Keratinocyte (primary cell): ENCODE measurements around the gene TRPT1. TPM values are rescaled to one million over a fixed set of nuclear protein-coding genes. Genes with fewer than 3 reads are reported as not detected.

Source experiments
- DNase-seq: peaks from one replicate; pipeline ENCODE4 v3.0.0-alpha.2; 2011; ENCODE audit warnings: low read depth, missing footprints, low spot score
- FAIRE-seq: peaks from 2 replicates; lab custom pipeline; 2011; peaks lifted over from hg19 to GRCh38; lab: Jason Lieb, UNC
- H2AFZ ChIP-seq: 2 replicates; pipeline ENCODE4 v1.6.0; 2012; ENCODE audit warnings: low read length, control low read depth, inconsistent platforms; ENCODE audit not compliant: control insufficient read depth
- H3K27ac ChIP-seq: 2 replicates; pipeline ENCODE4 v1.5.1; 2011; ENCODE audit warnings: low read length; ENCODE audit not compliant: control insufficient read depth, insufficient read depth
- H3K27me3 ChIP-seq: 3 replicates; pipeline ENCODE4 v1.6.0; 2011; ENCODE audit warnings: low read length; ENCODE audit not compliant: control insufficient read depth, insufficient read depth; ENCODE audit errors: extremely low read depth
- H3K36me3 ChIP-seq, 2 experiments: 2 replicates in 1 of 2; 3 replicates in 1 of 2; pipeline ENCODE4 v1.5.1; 2011; ENCODE audit warnings: low read length in 2 of 2, mild to moderate bottlenecking in 1 of 2; ENCODE audit not compliant: control insufficient read depth in 2 of 2, insufficient read depth in 2 of 2; ENCODE audit errors: extremely low read depth in 1 of 2
- H3K4me1 ChIP-seq: 3 replicates; pipeline ENCODE4 v1.5.1; 2011; ENCODE audit warnings: low read length; ENCODE audit not compliant: control insufficient read depth, insufficient read depth; ENCODE audit errors: extremely low read depth
- H3K4me2 ChIP-seq: 3 replicates; pipeline ENCODE4 v1.6.0; 2011; ENCODE audit warnings: low read depth, low read length; ENCODE audit not compliant: control insufficient read depth, insufficient read depth; ENCODE audit errors: extremely low read depth
- H3K4me3 ChIP-seq, 3 experiments: fragments of 200-600 bp in 1 of 3; sonication (generic) in 1 of 3; 2 replicates in 2 of 3; 3 replicates in 1 of 3; pipeline ENCODE4 v1.5.1; 2011 to 2016; ENCODE audit warnings: low read length in 3 of 3, mild to moderate bottlenecking in 3 of 3, control low read depth in 2 of 3, inconsistent platforms in 1 of 3, low read depth in 1 of 3, mixed read lengths in 1 of 3, mixed run types in 1 of 3, moderate library complexity in 1 of 3; ENCODE audit not compliant: control insufficient read depth in 2 of 3, insufficient read depth in 2 of 3; ENCODE audit errors: extremely low read depth in 1 of 3
- H3K79me2 ChIP-seq: 2 replicates; pipeline ENCODE4 v1.6.0; 2012; ENCODE audit warnings: low read length; ENCODE audit not compliant: control insufficient read depth, insufficient read depth
- H3K9ac ChIP-seq: 3 replicates; pipeline ENCODE4 v1.6.0; 2011; ENCODE audit warnings: low read length; ENCODE audit not compliant: control insufficient read depth, insufficient read depth; ENCODE audit errors: extremely low read depth
- H3K9me1 ChIP-seq: 3 replicates; pipeline ENCODE4 v1.6.0; 2011; ENCODE audit warnings: low read length; ENCODE audit not compliant: control insufficient read depth, insufficient read depth; ENCODE audit errors: extremely low read depth
- H3K9me3 ChIP-seq: 2 replicates; pipeline ENCODE4 v1.5.1; 2012; ENCODE audit warnings: low read depth, low read length; ENCODE audit not compliant: control insufficient read depth
- H4K20me1 ChIP-seq: 3 replicates; pipeline ENCODE4 v1.6.0; 2011; ENCODE audit warnings: low read length; ENCODE audit not compliant: control insufficient read depth, insufficient read depth; ENCODE audit errors: extremely low read depth
- EZH2 ChIP-seq: IDR thresholded peaks from one replicate; pipeline ENCODE4 v1.6.1; 2012; ENCODE audit warnings: inconsistent platforms, mild to moderate bottlenecking, low read length, moderate library complexity
- dilution Hi-C: fragments of 300-500 bp; cut with MboI; formaldehyde crosslinking; loops from one replicate; pipeline ENCODE4 v1.7.0; 2020; ENCODE audit warnings: low sequenced_read_pairs; ENCODE audit not compliant: extremely low pct_ligation_motif_present
- polyA plus RNA-seq, 5 experiments: library from polyadenylated mRNA; depleted of rRNA in 3 of 5; stranded (reverse) in 3 of 5; stranded (forward) in 1 of 5; unstranded in 1 of 5; fragments of >200 nt; gene quantifications; 1 replicate in 1 of 5; 2 replicates in 3 of 5; 3 replicates in 1 of 5; pipeline versions ENCODE4 v1.2.1 to v1.2.3, GENCODE V29; 2011 to 2012; ENCODE audit warnings: missing spikeins in 2 of 5, low read depth in 1 of 5, low replicate concordance in 1 of 5
- TF ChIP-seq, protein P1 (sequence below), 3 experiments: IDR thresholded peaks in 1 of 3; conservative IDR thresholded peaks in 1 of 3; optimal IDR thresholded peaks in 1 of 3; 2 replicates in 2 of 3; 3 replicates in 1 of 3; pipeline versions ENCODE3 to v1.5.1; 2011; ENCODE audit warnings: low read length in 3 of 3, mild to moderate bottlenecking in 3 of 3, moderate library complexity in 2 of 3, control low read depth in 1 of 3, inconsistent platforms in 1 of 3; ENCODE audit not compliant: insufficient read depth in 2 of 3; ENCODE audit errors: extremely low read depth in 1 of 3

Gene TRPT1
- polyA plus RNA-seq, 1 donor (not counting 4 experiments of a cell fraction or from before 2014, with no cell fraction given) = 15.5 TPM

DNA sequence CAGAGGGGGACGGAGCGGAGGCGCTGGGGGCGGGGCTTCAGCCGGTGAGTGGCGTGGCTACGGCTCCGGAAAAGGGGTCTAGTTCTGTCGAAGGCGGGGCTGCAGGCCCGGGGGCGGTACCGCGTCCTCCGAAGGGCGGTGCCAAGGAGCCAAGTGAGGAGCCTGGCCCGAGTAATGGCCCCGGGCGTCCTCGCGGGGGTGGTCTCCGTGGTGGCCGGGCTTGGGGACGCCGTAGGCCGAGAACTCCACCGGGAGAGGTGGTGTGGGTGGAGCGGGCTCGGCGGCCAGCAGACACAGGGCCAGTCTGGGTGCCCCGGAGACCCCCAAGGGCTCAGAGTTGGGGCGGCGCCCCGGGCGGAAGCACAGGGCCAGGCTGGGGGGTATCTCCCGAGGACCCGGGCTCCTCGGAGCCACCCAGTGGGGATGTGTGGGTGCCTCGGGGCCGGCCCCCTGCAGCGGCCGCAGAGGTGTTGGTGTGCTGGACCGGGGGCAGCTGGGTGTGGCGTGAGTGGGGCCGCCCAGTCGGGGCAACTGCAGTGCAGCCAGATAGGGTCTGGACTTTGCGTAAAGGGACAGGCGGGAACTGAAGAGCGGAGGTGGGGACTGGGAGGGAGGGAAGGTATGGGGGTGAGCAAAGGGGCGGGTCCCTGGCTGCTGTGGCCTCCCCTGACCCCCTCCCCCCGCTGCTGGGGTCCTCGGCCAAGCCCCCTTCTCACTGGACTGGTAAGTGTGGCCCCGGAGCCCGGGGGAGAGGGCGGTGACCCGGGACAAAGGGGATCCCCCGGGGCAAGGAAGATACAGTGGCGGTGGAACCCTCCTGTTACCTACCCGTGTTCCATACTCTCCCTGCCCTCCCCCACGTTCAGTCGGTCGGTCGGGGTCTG lies 15.7 kb upstream of the TRPT1 start:
- Histone ChIP-seq H3K27ac (peak overlapping the region; percentile 58), H4K20me1 (no peaks in the 10 kb centered on the region), H3K9ac (peak overlapping the region; percentile 79), H3K9me3 (no peaks in the 10 kb centered on the region), H3K27me3 (no peaks in the 10 kb centered on the region), H3K36me3 (peaks cover 14 to 30% of the 10 kb centered on the region in 2 experiments), H3K79me2 (peaks cover 26% of the 10 kb centered on the region), H3K4me3 (peak overlapping the region; percentile 72 to 87 (median 82)), H3K4me1 (peaks cover 43% of the 10 kb centered on the region), H3K4me2 (peak overlapping the region; percentile 67), H3K9me1 (no peaks in the 10 kb centered on the region), H2AFZ (no peak overlapping the region)
- FAIRE-seq (no peak), DNase-seq (no peak)
- no peak for TF ChIP-seq EZH2
- TF ChIP-seq, protein P1, sequence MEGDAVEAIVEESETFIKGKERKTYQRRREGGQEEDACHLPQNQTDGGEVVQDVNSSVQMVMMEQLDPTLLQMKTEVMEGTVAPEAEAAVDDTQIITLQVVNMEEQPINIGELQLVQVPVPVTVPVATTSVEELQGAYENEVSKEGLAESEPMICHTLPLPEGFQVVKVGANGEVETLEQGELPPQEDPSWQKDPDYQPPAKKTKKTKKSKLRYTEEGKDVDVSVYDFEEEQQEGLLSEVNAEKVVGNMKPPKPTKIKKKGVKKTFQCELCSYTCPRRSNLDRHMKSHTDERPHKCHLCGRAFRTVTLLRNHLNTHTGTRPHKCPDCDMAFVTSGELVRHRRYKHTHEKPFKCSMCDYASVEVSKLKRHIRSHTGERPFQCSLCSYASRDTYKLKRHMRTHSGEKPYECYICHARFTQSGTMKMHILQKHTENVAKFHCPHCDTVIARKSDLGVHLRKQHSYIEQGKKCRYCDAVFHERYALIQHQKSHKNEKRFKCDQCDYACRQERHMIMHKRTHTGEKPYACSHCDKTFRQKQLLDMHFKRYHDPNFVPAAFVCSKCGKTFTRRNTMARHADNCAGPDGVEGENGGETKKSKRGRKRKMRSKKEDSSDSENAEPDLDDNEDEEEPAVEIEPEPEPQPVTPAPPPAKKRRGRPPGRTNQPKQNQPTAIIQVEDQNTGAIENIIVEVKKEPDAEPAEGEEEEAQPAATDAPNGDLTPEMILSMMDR (optimal IDR thresholded peaks at IDR 0.05 in 1 of 3, IDR thresholded peaks at IDR 0.05 in 1 of 3, conservative IDR thresholded peaks at IDR 0.05 in 1 of 3; ENCODE audit: extremely low read depth in 1 of 3, insufficient read depth in 2 of 3, low read length in 3 of 3) = no peak
- dilution Hi-C loops = no loop called here

DNA sequence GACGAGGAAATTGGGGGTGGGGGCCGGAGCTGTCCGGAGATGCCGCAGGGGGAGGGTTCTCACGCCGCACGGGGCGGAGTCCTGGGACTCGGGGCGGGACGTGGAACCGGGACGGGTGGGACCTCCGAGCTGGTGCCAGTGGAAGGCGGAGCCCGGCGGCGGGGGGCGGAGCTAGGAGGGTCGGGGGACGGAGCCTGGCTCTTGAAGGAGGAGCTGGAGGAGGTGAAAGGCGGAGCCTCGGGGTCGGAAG lies 15.2 kb upstream of the TRPT1 start:
- no peak for TF ChIP-seq EZH2
- H3K27ac ChIP-seq = peak overlapping the region; percentile 98
- H4K20me1 ChIP-seq = no peaks in the 10 kb centered on the region
- H3K9ac ChIP-seq = peak overlapping the region; percentile 89
- H3K27me3 ChIP-seq = no peaks in the 10 kb centered on the region
- FAIRE-seq (no peak), DNase-seq (peak; percentile 96)
- no peaks in the 10 kb centered on the region for H3K9me1 ChIP-seq
- H3K36me3 ChIP-seq = peaks cover 14 to 30% of the 10 kb centered on the region in 2 experiments
- H3K79me2 ChIP-seq = peaks cover 25% of the 10 kb centered on the region
- H2AFZ ChIP-seq = peak overlapping the region; percentile 65
- peak overlapping the region; percentile 76 for H3K4me2 ChIP-seq
- no peaks in the 10 kb centered on the region for H3K9me3 ChIP-seq
- dilution Hi-C loops = no loop called here
- H3K4me3 ChIP-seq = peak overlapping the region; percentile 74 to 87 (median 79)
- H3K4me1 ChIP-seq = peaks cover 44% of the 10 kb centered on the region
